ENCODE measurements around the gene YDJC. TPM values are rescaled to one million over a fixed set of nuclear protein-coding genes. Genes with fewer than 3 reads are reported as not detected.
"Not testable (repeated sequence)": the region's sequence is repeated elsewhere in the genome, so short reads cannot be mapped to it uniquely, and the experiment has no call there.

YDJC gene
- total and polyA plus RNA-seq, 2 donors (not counting 1 experiment from before 2014, with no cell fraction given) = 48.8 to 82.8 TPM

GRCh38 chr22:21617337-21617736 lies 12.5 kb downstream of the YDJC start:
- DNase-seq; H3K4me3 Mint-ChIP-seq; H3K9ac ChIP-seq (ENCODE audit: low read length); H3K9me3 Mint-ChIP-seq (ENCODE audit: insufficient read depth); ATAC-seq (ENCODE audit: low read depth); intact Hi-C loops (cut with micrococcal nuclease); H3K4me3 ChIP-seq (ENCODE audit: control extremely low read depth in 1 of 5, extremely low read depth in 1 of 5, insufficient read depth in 1 of 5, low read depth in 2 of 5, low read length in 4 of 5); H3K27me3 ChIP-seq (replicated peaks in 1 of 4; ENCODE audit: control extremely low read depth in 1 of 4, control insufficient read depth in 3 of 4, insufficient read depth in 4 of 4, low read length in 3 of 4); H3K27me3 Mint-ChIP-seq; H2AFZ ChIP-seq (ENCODE audit: insufficient read depth, low read depth, low read length, poor library complexity, severe bottlenecking); H3K9me3 ChIP-seq (ENCODE audit: control extremely low read depth in 1 of 3, control insufficient read depth in 2 of 3, insufficient read depth in 1 of 3, low read length in 2 of 3): not testable (repeated sequence)
- Mint-ChIP-seq H3K27ac (peak overlapping the region; percentile 46), H3K4me1 (peaks cover 38% of the 10 kb centered on the region)
- peaks cover 76% of the 10 kb centered on the region for H4K20me1 ChIP-seq (ENCODE audit: control insufficient read depth, insufficient read depth, low read length, poor library complexity, severe bottlenecking)
- peaks cover 2 to 34% of the 10 kb centered on the region in 2 experiments for H3K36me3 ChIP-seq (replicated peaks in 1 of 2; ENCODE audit: control extremely low read depth in 1 of 2, control insufficient read depth in 1 of 2, extremely low read depth in 1 of 2, insufficient read depth in 2 of 2, low read length in 1 of 2)
- CTCF ChIA-PET = interaction anchor here (0.7 to 3.5 kb wide), 3 partner anchors 11 to 29 kb away, joined by 3 to 21 read pairs (median 11); partner anchors contain the start of gene YDJC
- POLR2A ChIA-PET = interaction anchor here (1.0 to 1.7 kb wide), 2 partner anchors 10 to 12 kb away, joined by 3 to 10 read pairs; partner anchors contain the start of gene YDJC
- peaks cover 84% of the 10 kb centered on the region for H3K79me2 ChIP-seq (ENCODE audit: control insufficient read depth, insufficient read depth, low read length)
- WGBS (ENCODE audit: insufficient coverage) = 93% methylated on average over 4 of the region's 6 CpGs
- peak overlapping the region in 1 of 2 donors; percentile 23 for H3K27ac ChIP-seq (ENCODE audit: low read length in 2 of 2)
- H3K4me2 ChIP-seq (replicated peaks; ENCODE audit: low read depth, low read length, poor library complexity, severe bottlenecking) = peak overlapping the region; percentile 9
- H3K4me1 ChIP-seq (ENCODE audit: control insufficient read depth in 2 of 2, insufficient read depth in 2 of 2, low read length in 2 of 2) = peaks cover 12 to 33% of the 10 kb centered on the region in 2 donors

- H3K27me3 Mint-ChIP-seq = no peaks in the 10 kb centered on the region
- H3K4me1 Mint-ChIP-seq = peaks cover 44% of the 10 kb centered on the region
- CTCF ChIA-PET = interaction anchor here (3.5 kb wide), 1 partner anchor 13 kb away, joined by 21 read pairs; the partner anchor contains the start of gene YDJC
- 92% methylated on average over 4 of the region's 4 CpGs for WGBS (ENCODE audit: insufficient coverage)
- Histone ChIP-seq H3K4me3 (ENCODE audit: control extremely low read depth in 1 of 5, extremely low read depth in 1 of 5, insufficient read depth in 1 of 5, low read depth in 2 of 5, low read length in 4 of 5) (no peak overlapping the region), H3K4me1 (ENCODE audit: control insufficient read depth in 2 of 2, insufficient read depth in 2 of 2, low read length in 2 of 2) (peaks cover 12 to 33% of the 10 kb centered on the region in 2 donors), H3K36me3 (replicated peaks in 1 of 2; ENCODE audit: control extremely low read depth in 1 of 2, control insufficient read depth in 1 of 2, extremely low read depth in 1 of 2, insufficient read depth in 2 of 2, low read length in 1 of 2) (peaks cover 6 to 41% of the 10 kb centered on the region in 2 experiments), H4K20me1 (ENCODE audit: control insufficient read depth, insufficient read depth, low read length, poor library complexity, severe bottlenecking) (peaks cover 81% of the 10 kb centered on the region), H3K4me2 (replicated peaks; ENCODE audit: low read depth, low read length, poor library complexity, severe bottlenecking) (no peak overlapping the region), H2AFZ (ENCODE audit: insufficient read depth, low read depth, low read length, poor library complexity, severe bottlenecking) (no peak overlapping the region), H3K9me3 (ENCODE audit: control extremely low read depth in 1 of 3, control insufficient read depth in 2 of 3, insufficient read depth in 1 of 3, low read length in 2 of 3) (no peaks in the 10 kb centered on the region), H3K27me3 (replicated peaks in 1 of 4; ENCODE audit: control extremely low read depth in 1 of 4, control insufficient read depth in 3 of 4, insufficient read depth in 4 of 4, low read length in 3 of 4) (no peaks in the 10 kb centered on the region), H3K79me2 (ENCODE audit: control insufficient read depth, insufficient read depth, low read length) (peaks cover 90% of the 10 kb centered on the region), H3K27ac (ENCODE audit: low read length in 2 of 2) (peak overlapping the region in 1 of 2 donors; percentile 17), H3K9ac (ENCODE audit: low read length) (no peak overlapping the region)
- H3K4me3 Mint-ChIP-seq = no peak overlapping the region
- intact Hi-C loops (cut with micrococcal nuclease) = no loop called here
- ATAC-seq (ENCODE audit: low read depth) (no peak), DNase-seq (no peak)
- no peaks in the 10 kb centered on the region for H3K9me3 Mint-ChIP-seq (ENCODE audit: insufficient read depth)
- TF ChIP-seq EZH2 (IDR thresholded peaks at IDR 0.05; ENCODE audit: borderline replicate concordance, insufficient read depth, low read depth, low read length, poor library complexity, severe bottlenecking) = no peak
- no peak for TF ChIP-seq CTCF (IDR thresholded peaks at IDR 0.05)
- H3K27ac Mint-ChIP-seq = peak overlapping the region; percentile 70
- POLR2A ChIA-PET = interaction anchor here (0.7 to 1.7 kb wide), 2 partner anchors 10 to 14 kb away, joined by 3 to 10 read pairs; partner anchors contain the start of gene YDJC
These were observed 14.1 kb downstream of the YDJC start for GRCh38 chr22:21615731-21616130.
